Dendritic cell treated with granulocyte-macrophage colony-stimulating factor and Interleukin-4, amounts not matched to agents 40 ng/mL and 50 ng/mL, for 4 days (primary cell): ENCODE data around the gene ZNF462.

Experiments
- H3K27ac Mint-ChIP-seq: one replicate; pipeline ENCODE4 v1.8.0; 2022; ENCODE audit warnings: mild to moderate bottlenecking, mixed read lengths
- H3K27me3 Mint-ChIP-seq: one replicate; pipeline ENCODE4 v1.8.0; 2022; ENCODE audit warnings: mild to moderate bottlenecking, mixed read lengths
- H3K36me3 Mint-ChIP-seq: one replicate; pipeline ENCODE4 v1.8.0; 2022; ENCODE audit warnings: low read depth, mixed read lengths
- H3K4me1 Mint-ChIP-seq: one replicate; pipeline ENCODE4 v1.8.0; 2022; ENCODE audit warnings: low read depth, mixed read lengths
- H3K4me3 Mint-ChIP-seq: one replicate; pipeline ENCODE4 v1.8.0; 2022; ENCODE audit warnings: mild to moderate bottlenecking, moderate library complexity, mixed read lengths
- H3K9me3 Mint-ChIP-seq: one replicate; pipeline ENCODE4 v1.8.0; 2022; ENCODE audit warnings: mixed read lengths
- intact Hi-C: fragments of 100-400 bp; cut with micrococcal nuclease; formaldehyde crosslinking; loops from one replicate; pipeline ENCODE4 v1.15.0; 2022

ZNF462 gene

GRCh38 chr9:107025260-107026035, 162.5 kb downstream of the ZNF462 start:
- intact Hi-C loops = no loop called here
- H3K9me3 Mint-ChIP-seq = peaks cover 10% of the 10 kb centered on the region
- H3K27me3 Mint-ChIP-seq = no peaks in the 10 kb centered on the region
- H3K36me3 Mint-ChIP-seq = no peaks in the 10 kb centered on the region
- H3K4me1 Mint-ChIP-seq = no peaks in the 10 kb centered on the region
- no peak overlapping the region for H3K27ac Mint-ChIP-seq
- H3K4me3 Mint-ChIP-seq = no peak overlapping the region

GRCh38 chr9:107029146-107029545, 166.2 kb downstream of the ZNF462 start:
- Mint-ChIP-seq H3K27me3 (no peaks in the 10 kb centered on the region), H3K36me3 (no peaks in the 10 kb centered on the region), H3K4me1 (no peaks in the 10 kb centered on the region), H3K9me3 (peaks cover 33% of the 10 kb centered on the region), H3K27ac (no peak overlapping the region), H3K4me3 (no peak overlapping the region)
- intact Hi-C loops = no loop called here

- Mint-ChIP-seq H3K36me3 (no peaks in the 10 kb centered on the region), H3K4me3 (no peak overlapping the region), H3K4me1 (no peaks in the 10 kb centered on the region), H3K27me3 (no peaks in the 10 kb centered on the region), H3K27ac (no peak overlapping the region), H3K9me3 (peaks cover 32% of the 10 kb centered on the region)
- intact Hi-C loops = no loop called here
Observed at GRCh38 chr9:107033966-107034365, 171.0 kb downstream of the ZNF462 start.

- Mint-ChIP-seq H3K4me1 (no peaks in the 10 kb centered on the region), H3K4me3 (no peak overlapping the region), H3K9me3 (peaks cover 24% of the 10 kb centered on the region), H3K36me3 (no peaks in the 10 kb centered on the region), H3K27me3 (no peaks in the 10 kb centered on the region), H3K27ac (no peak overlapping the region)
- intact Hi-C loops = no loop called here
Observed at GRCh38 chr9:107034831-107035230, 171.9 kb downstream of the ZNF462 start.

- intact Hi-C loops = no loop called here
- Mint-ChIP-seq H3K4me1 (no peaks in the 10 kb centered on the region), H3K27me3 (peaks cover 3% of the 10 kb centered on the region), H3K27ac (no peak overlapping the region), H3K9me3 (peaks cover 21% of the 10 kb centered on the region), H3K36me3 (no peaks in the 10 kb centered on the region), H3K4me3 (no peak overlapping the region)
Observed at GRCh38 chr9:107036367-107036766, 173.4 kb downstream of the ZNF462 start.

- no peak overlapping the region for H3K4me3 Mint-ChIP-seq
- no peak overlapping the region for H3K27ac Mint-ChIP-seq
- H3K27me3 Mint-ChIP-seq = peaks cover 3% of the 10 kb centered on the region
- intact Hi-C loops = no loop called here
- H3K9me3 Mint-ChIP-seq = no peaks in the 10 kb centered on the region
- H3K36me3 Mint-ChIP-seq = no peaks in the 10 kb centered on the region
- no peaks in the 10 kb centered on the region for H3K4me1 Mint-ChIP-seq
Observed at GRCh38 chr9:107039542-107039941, 176.6 kb downstream of the ZNF462 start.

- Mint-ChIP-seq H3K9me3 (no peaks in the 10 kb centered on the region), H3K36me3 (no peaks in the 10 kb centered on the region), H3K4me1 (no peaks in the 10 kb centered on the region), H3K27me3 (peaks cover 3% of the 10 kb centered on the region), H3K27ac (no peak overlapping the region), H3K4me3 (no peak overlapping the region)
- intact Hi-C loops = no loop called here
Observed at GRCh38 chr9:107042606-107043005, 179.6 kb downstream of the ZNF462 start.

GRCh38 chr9:107043886-107044285, 180.9 kb downstream of the ZNF462 start:
- Mint-ChIP-seq H3K36me3 (no peaks in the 10 kb centered on the region), H3K4me1 (no peaks in the 10 kb centered on the region), H3K4me3 (no peak overlapping the region)

GRCh38 chr9:107044872-107045271, 181.9 kb downstream of the ZNF462 start:
- H3K9me3 Mint-ChIP-seq = no peaks in the 10 kb centered on the region
- H3K27me3 Mint-ChIP-seq = peaks cover 4% of the 10 kb centered on the region
- H3K4me1 Mint-ChIP-seq = no peaks in the 10 kb centered on the region
- no peaks in the 10 kb centered on the region for H3K36me3 Mint-ChIP-seq
- intact Hi-C loops = no loop called here
- no peak overlapping the region for H3K27ac Mint-ChIP-seq
- no peak overlapping the region for H3K4me3 Mint-ChIP-seq

More at GRCh38 chr9:107043886-107044285, 180.9 kb downstream of the ZNF462 start:
- Mint-ChIP-seq H3K9me3 (no peaks in the 10 kb centered on the region), H3K27me3 (peaks cover 4% of the 10 kb centered on the region), H3K27ac (no peak overlapping the region)
- intact Hi-C loops = no loop called here

GRCh38 chr9:107046692-107047091, 183.7 kb downstream of the ZNF462 start:
- Mint-ChIP-seq H3K36me3 (no peaks in the 10 kb centered on the region), H3K4me1 (no peaks in the 10 kb centered on the region), H3K27me3 (peaks cover 1% of the 10 kb centered on the region), H3K27ac (no peak overlapping the region), H3K4me3 (no peak overlapping the region), H3K9me3 (no peaks in the 10 kb centered on the region)
- intact Hi-C loops = no loop called here

- Mint-ChIP-seq H3K4me3 (no peak overlapping the region), H3K27ac (no peak overlapping the region), H3K4me1 (no peaks in the 10 kb centered on the region), H3K9me3 (no peaks in the 10 kb centered on the region), H3K27me3 (peaks cover 1% of the 10 kb centered on the region), H3K36me3 (no peaks in the 10 kb centered on the region)
- intact Hi-C loops = no loop called here
Observed at GRCh38 chr9:107049046-107049802, 186.3 kb downstream of the ZNF462 start.

- H3K4me1 Mint-ChIP-seq = no peaks in the 10 kb centered on the region
- peaks cover 1% of the 10 kb centered on the region for H3K27me3 Mint-ChIP-seq
- H3K36me3 Mint-ChIP-seq = no peaks in the 10 kb centered on the region
- H3K4me3 Mint-ChIP-seq = no peak overlapping the region
- H3K27ac Mint-ChIP-seq = no peak overlapping the region
- H3K9me3 Mint-ChIP-seq = no peaks in the 10 kb centered on the region
- intact Hi-C loops = no loop called here
Observed at GRCh38 chr9:107049803-107050184, 186.8 kb downstream of the ZNF462 start.

GRCh38 chr9:107051392-107051791, 188.4 kb downstream of the ZNF462 start:
- Mint-ChIP-seq H3K9me3 (no peaks in the 10 kb centered on the region), H3K36me3 (no peaks in the 10 kb centered on the region), H3K4me1 (no peaks in the 10 kb centered on the region), H3K4me3 (no peak overlapping the region), H3K27me3 (peaks cover 1% of the 10 kb centered on the region), H3K27ac (no peak overlapping the region)
- intact Hi-C loops = no loop called here

GRCh38 chr9:107054146-107054545, 191.2 kb downstream of the ZNF462 start:
- Mint-ChIP-seq H3K4me3 (no peak overlapping the region), H3K9me3 (peaks cover 8% of the 10 kb centered on the region), H3K27me3 (peaks cover 8% of the 10 kb centered on the region), H3K36me3 (no peaks in the 10 kb centered on the region), H3K4me1 (peaks cover 13% of the 10 kb centered on the region), H3K27ac (no peak overlapping the region)
- intact Hi-C loops = no loop called here
